Heart left ventricle (tissue), 16 donors: Measurements from ENCODE around the gene SP140. TPM values are rescaled to one million over a fixed set of nuclear protein-coding genes. Genes with fewer than 3 reads are reported as not detected.

Source experiments
- ATAC-seq, 4 donors: fragments of 200-7000 bp; cut with Tn5 transposase; one replicate each; pipeline ENCODE4 v1.9.1; 2020 to 2022; ENCODE audit warnings: moderate library complexity in 4 of 4, mild to moderate bottlenecking in 3 of 4, moderate number of reproducible peaks in 1 of 4
- DNase-seq, 5 donors: peaks; one replicate each; pipeline ENCODE4 v3.0.0-alpha.2; 2020
- H3K27ac ChIP-seq, 12 donors: fragments of 200-600 bp; sonication (generic) in 4 of 12; one replicate each; pipeline versions ENCODE4 v1.5.0 to v1.8.0; 2016 to 2022; ENCODE audit warnings: mild to moderate bottlenecking in 2 of 12
- H3K27me3 ChIP-seq, 9 donors: fragments of 200-600 bp; sonication (generic) in 2 of 9; one replicate each; pipeline versions ENCODE4 v1.5.1 to v1.8.0; 2016 to 2022; ENCODE audit warnings: mild to moderate bottlenecking in 3 of 9
- H3K36me3 ChIP-seq, 9 donors: fragments of 200-600 bp; sonication (generic) in 2 of 9; one replicate each; pipeline versions ENCODE4 v1.5.0 to v1.8.0; 2018 to 2022; ENCODE audit warnings: mild to moderate bottlenecking in 2 of 9
- H3K4me1 ChIP-seq, 12 donors: fragments of 200-600 bp; sonication (generic) in 4 of 12; one replicate each; pipeline versions ENCODE4 v1.5.0 to v1.8.0; 2016 to 2022; ENCODE audit warnings: mild to moderate bottlenecking in 3 of 12
- H3K4me3 ChIP-seq, 12 donors: fragments of 200-600 bp; sonication (generic) in 4 of 12; one replicate each; pipeline versions ENCODE4 v1.5.0 to v1.8.0; 2017 to 2022; ENCODE audit warnings: mild to moderate bottlenecking in 9 of 12, moderate library complexity in 4 of 12
- H3K9me3 ChIP-seq, 12 donors: fragments of 200-600 bp; sonication (generic) in 4 of 12; one replicate each; pipeline versions ENCODE4 v1.5.0 to v1.8.0; 2016 to 2022; ENCODE audit warnings: mild to moderate bottlenecking in 1 of 12
- POLR2A ChIP-seq, 2 donors: fragments of 450-650 bp; IDR thresholded peaks; one replicate each; pipeline ENCODE4 v1.6.1; 2017; ENCODE audit warnings: antibody characterized with exemption in 2 of 2, mild to moderate bottlenecking in 2 of 2, moderate library complexity in 2 of 2
- WGBS, 4 donors: extraction: QIAGEN DNeasy Blood & Tissue Kit in 2 of 4; methylation state at CpG; one replicate each; pipeline versions ENCODE4 v1.1.5 to v1.1.7; 2013 to 2018; 5-methylcytosine and 5-hydroxymethylcytosine counted together
- intact Hi-C, 10 donors: fragments of 100-400 bp; cut with DNase I; formaldehyde crosslinking; loops; one replicate each; pipeline versions ENCODE4 v1.11.1 to v1.14.2; 2022
- polyA plus RNA-seq, 2 donors: library from polyadenylated mRNA; stranded (reverse); fragments of 200-250 nt; gene quantifications; one replicate each; pipeline ENCODE4 v1.2.3, GENCODE V29; 2013
- total RNA-seq, 9 donors: library from RNA; depleted of rRNA in 2 of 9; stranded (reverse); fragments of >200 nt in 2 of 9; fragmentation: NEBNext Ultra II Directional in 3 of 9; extraction: Animal tissue kit (Norgen Biotek cat#: 25700) in 3 of 9; gene quantifications; one replicate each; pipeline versions ENCODE4 v1.1.0 to v1.2.4, GENCODE V29; 2016 to 2023
- TF ChIP-seq, protein P1 (sequence below), 12 donors: fragments of 200-600 bp; sonication (generic) in 4 of 12; IDR thresholded peaks; one replicate each; pipeline versions ENCODE4 v1.5.0 to v1.8.0; 2018 to 2022; ENCODE audit warnings: antibody characterized with exemption in 12 of 12, mild to moderate bottlenecking in 5 of 12
- donor health status: ischemic (EF 13 %, LVEDD 7.1; RV severe dilation, severe dysfunction).
- donor health status: healthy with polysubstance abuse.
- donor health status: DM: no; HTN: yes; CAD: no.
- donor health status: DM: no; HTN: no; CAD: no.
- donor health status: ischemic (EF 25% LVEDD 6.9; RV normal size, moderate dysfunction).
- donor health status: ischemic (EF 25% LVEDD 5.7; RV mildly dilated, moderate dysfunction).
- donor health status: healthy.
- donor health status: DM: yes; HTN: yes; CAD: no.
- donor health status: ischemic (EF 35%, LVEDD 5.7; RV mildly dilated, moderate dysfunction).
- donor health status: nonischemic (EF 11% LVEDD 7.7; RV severe dilation, severe dysfunction).
- donor health status: DM: yes; HTN: yes; CAD: no.
- donor health status: PGD.
- donor health status: ischemic (EF 29% LVEDD 5.4; RV normal size, mild dysfunction).
- donor health status: nonischemic (EF 23%, LVEDD 6.1; RV moderate dilation, normal function).

Gene SP140
- total and polyA plus RNA-seq, 11 donors = 0.46 to 9.6 (median 0.62) TPM

DNA sequence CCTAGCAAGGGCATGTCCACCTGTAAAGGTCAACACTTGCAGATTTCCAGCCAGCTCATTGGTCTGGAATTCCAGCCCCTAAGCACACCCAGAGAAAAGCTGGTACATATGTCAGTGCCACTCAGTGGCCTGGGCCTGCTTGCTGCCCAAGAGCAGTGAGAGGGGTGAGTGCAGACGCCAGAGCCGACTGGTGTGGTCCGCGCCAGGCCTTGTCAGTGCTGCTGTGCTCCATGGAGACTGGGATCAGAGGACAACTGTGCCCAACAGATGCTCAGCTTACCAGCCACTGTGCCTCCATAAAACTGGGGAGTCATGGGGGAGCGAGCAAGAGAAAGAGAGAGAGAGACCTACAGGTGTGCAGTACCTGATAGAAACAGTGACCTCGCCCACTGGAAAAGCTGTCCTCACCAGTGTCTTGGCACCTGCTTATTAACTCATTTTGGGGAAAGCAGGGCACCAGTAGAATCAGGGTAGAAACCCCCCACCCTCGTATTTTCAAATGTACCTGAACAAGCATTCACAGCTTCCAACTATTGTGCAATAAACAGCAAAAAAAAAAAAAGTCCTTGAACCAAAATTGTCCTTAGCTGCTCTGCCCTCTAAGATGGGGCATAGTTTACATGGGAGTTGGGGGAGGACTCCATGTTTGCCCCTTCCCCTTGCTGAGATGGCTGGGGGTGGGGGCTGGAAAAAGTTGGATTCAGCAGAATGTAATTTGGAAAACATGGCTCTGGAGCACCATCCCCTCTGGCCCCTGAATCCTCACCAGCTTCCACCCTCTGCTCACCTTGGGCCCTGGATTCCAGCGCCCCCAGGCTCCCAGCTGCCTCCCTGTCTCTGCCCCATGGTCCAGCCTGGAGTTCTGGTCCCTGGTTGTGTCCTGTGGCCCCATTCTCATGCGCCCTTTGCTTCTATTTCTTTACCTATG is 100.0 kb downstream of the SP140 start:
- Histone ChIP-seq H3K36me3 (peaks cover 0 to 6% (median 0%) of the 10 kb centered on the region in 9 donors), H3K4me3 (no peak overlapping the region), H3K9me3 (peaks cover 0 to 11% (median 0%) of the 10 kb centered on the region in 12 donors), H3K27me3 (no peaks in the 10 kb centered on the region), H3K27ac (no peak overlapping the region), H3K4me1 (peaks cover 0 to 49% (median 11%) of the 10 kb centered on the region in 12 donors)
- TF ChIP-seq, protein P1, sequence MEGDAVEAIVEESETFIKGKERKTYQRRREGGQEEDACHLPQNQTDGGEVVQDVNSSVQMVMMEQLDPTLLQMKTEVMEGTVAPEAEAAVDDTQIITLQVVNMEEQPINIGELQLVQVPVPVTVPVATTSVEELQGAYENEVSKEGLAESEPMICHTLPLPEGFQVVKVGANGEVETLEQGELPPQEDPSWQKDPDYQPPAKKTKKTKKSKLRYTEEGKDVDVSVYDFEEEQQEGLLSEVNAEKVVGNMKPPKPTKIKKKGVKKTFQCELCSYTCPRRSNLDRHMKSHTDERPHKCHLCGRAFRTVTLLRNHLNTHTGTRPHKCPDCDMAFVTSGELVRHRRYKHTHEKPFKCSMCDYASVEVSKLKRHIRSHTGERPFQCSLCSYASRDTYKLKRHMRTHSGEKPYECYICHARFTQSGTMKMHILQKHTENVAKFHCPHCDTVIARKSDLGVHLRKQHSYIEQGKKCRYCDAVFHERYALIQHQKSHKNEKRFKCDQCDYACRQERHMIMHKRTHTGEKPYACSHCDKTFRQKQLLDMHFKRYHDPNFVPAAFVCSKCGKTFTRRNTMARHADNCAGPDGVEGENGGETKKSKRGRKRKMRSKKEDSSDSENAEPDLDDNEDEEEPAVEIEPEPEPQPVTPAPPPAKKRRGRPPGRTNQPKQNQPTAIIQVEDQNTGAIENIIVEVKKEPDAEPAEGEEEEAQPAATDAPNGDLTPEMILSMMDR (IDR thresholded peaks at IDR 0.05) = no peak
- no peak for TF ChIP-seq POLR2A (IDR thresholded peaks at IDR 0.05)
- 88 to 95% (median 92%) methylated on average over 4 to 9 of the region's 9 CpGs for WGBS, 4 donors
- ATAC-seq (peak in 1 of 4 donors; percentile 31), DNase-seq (no peak)
- intact Hi-C loops = loop anchor here in 4 of 10 donors (5.0 to 10.0 kb wide), 4 partner anchors 89 to 413 kb away; partner anchors contain the start of genes SP100 (in 2 of the 4), SP110 (in 2 of the 4) and SP140 (in 2 of the 4)

DNA sequence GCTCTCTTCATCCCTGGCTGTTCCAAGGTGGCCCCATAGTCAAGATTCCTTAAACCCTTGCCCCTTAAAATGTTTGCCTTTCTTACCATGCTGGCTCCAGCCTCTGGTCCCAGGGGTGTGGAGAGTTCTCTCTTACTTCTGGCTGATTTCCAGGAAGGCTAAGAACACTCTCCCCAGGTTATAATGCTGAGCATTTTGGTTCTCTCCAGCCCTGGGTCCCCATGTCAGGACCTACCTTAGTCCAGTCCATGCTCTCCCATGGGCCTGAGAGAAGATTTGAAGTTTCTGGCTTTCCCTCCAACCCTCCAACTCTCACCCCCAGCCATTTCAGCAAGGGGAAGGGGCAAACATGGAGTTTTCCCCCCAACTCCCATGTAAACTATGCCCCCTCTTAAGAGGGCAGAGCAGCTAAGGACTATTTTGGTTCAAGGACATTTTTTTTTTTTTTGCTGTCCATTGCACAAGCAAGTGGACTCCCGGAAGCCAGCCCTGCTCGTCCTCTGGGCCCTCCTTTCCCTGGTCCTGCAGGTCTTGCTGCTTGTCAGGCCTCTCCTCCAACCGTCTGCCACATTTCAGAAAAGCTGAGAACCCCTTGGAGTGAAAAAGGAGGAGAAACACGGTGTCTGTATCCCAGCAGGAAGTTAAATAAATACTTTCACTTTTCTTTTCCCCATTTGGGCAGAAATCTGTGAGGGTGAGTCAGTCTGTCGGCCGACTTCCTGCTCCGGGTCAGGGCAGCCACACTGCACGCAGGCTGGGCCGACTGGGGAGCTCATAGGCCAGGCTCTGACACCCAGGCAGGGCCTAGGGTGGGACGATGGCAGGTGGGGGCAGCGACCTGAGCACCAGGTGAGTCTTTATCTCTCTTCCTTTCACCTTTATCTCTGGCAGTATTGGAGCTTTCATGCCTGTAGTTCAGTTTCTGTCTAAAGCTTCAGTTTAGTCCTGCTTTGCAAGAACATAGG is 101.2 kb downstream of the SP140 start, which contains the start of gene SP140L:
Gene SP140L (plus strand): TSS at position 741 of the 965 bp plus-strand sequence. CDS start 77 bp downstream, at position 818.
- H3K27me3 ChIP-seq = no peaks in the 10 kb centered on the region
- 24 to 29% (median 25%) methylated on average over 11 of the region's 11 CpGs for WGBS, 4 donors
- no peak for TF ChIP-seq POLR2A (IDR thresholded peaks at IDR 0.05)
- TF ChIP-seq, protein P1 (IDR thresholded peaks at IDR 0.05) = no peak
- peak within 1 kb of the TSS; percentile 9 to 70 (median 50) for H3K4me3 ChIP-seq
- intact Hi-C loops = loop anchor here in 4 of 10 donors (5.0 to 10.0 kb wide), 4 partner anchors 88 to 414 kb away; partner anchors contain the start of genes SP100 (in 2 of the 4), SP110 (in 2 of the 4) and SP140 (in 2 of the 4)
- ATAC-seq (peak; percentile 82 to 96 (median 94)), DNase-seq (peak; percentile 71 to 87 (median 79))
- H3K4me1 ChIP-seq = peaks cover 0 to 61% (median 11%) of the 10 kb centered on the region in 12 donors
- peak within 1 kb of the TSS in 11 of 12 donors; percentile 59 to 96 (median 81) for H3K27ac ChIP-seq
- H3K36me3 ChIP-seq = peaks cover 0 to 11% (median 0%) of the 10 kb centered on the region in 9 donors
- H3K9me3 ChIP-seq = peaks cover 0 to 11% (median 0%) of the 10 kb centered on the region in 12 donors

DNA sequence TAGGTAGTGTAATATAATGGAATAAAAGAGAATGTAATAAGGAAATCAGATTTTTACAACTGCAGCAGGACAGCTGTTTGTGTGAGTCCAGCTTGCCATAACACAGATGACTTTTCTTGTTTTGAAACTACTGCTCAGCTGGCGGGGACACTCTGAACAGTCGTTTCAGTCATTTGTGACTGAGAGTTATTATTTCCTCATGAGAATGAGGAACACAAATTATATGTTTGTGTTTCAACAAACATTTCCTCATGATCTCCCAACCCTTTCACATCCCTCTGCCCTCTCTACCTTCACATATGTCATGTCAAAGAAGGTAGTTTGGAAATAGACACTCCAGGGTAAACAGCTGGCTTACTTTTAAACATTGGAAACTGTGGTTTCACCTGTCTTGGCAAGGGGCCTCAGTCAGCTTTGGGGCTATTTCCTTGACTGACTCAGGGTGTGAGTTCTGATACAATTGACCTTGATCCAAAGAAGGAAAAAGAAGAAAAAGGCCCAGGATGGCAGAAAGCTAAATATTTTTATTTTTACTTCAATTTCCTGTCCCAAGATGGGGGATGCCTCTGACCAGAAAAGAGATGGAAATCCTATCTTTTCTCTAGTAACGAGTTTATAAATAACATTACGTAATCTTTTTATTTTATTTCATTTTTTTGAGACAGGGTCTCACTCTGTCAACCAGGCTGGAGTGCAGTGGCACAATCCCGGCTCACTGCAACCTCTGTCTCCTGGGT is 102.0 kb downstream of the SP140 start:
- intact Hi-C loops = loop anchor here in 4 of 10 donors (5.0 to 10.0 kb wide), 4 partner anchors 87 to 415 kb away; partner anchors contain the start of genes SP100 (in 2 of the 4), SP110 (in 2 of the 4) and SP140 (in 2 of the 4)
- ATAC-seq = peak in 1 of 4 donors; percentile 29

More for the DNA sequence above, 102.0 kb downstream of the SP140 start:
- Histone ChIP-seq H3K27ac (peak overlapping the region in 11 of 12 donors; percentile 59 to 96 (median 81)), H3K4me3 (peak overlapping the region; percentile 6 to 70 (median 50)), H3K4me1 (peaks cover 0 to 61% (median 11%) of the 10 kb centered on the region in 12 donors), H3K27me3 (no peaks in the 10 kb centered on the region), H3K9me3 (peaks cover 0 to 8% (median 0%) of the 10 kb centered on the region in 12 donors), H3K36me3 (peaks cover 0 to 16% (median 0%) of the 10 kb centered on the region in 9 donors)
- TF ChIP-seq, protein P1 (IDR thresholded peaks at IDR 0.05) = no peak
- TF ChIP-seq POLR2A (IDR thresholded peaks at IDR 0.05) = no peak
- WGBS, 4 donors = 65 to 77% (median 70%) methylated on average over 5 of the region's 5 CpGs
- DNase-seq = no peak
